HFFc6 (cell line): ENCODE data around the gene OOSP4A. TPM values are rescaled to one million over a fixed set of nuclear protein-coding genes. Genes with fewer than 3 reads are reported as not detected.

Source experiments
- DNase-seq: peaks from one replicate; pipeline ENCODE4 v3.0.0-alpha.2; 2018
- H3K27ac Mint-ChIP-seq: 2 replicates; pipeline ENCODE4 v1.8.0; 2020; ENCODE audit warnings: mild to moderate bottlenecking, mixed read lengths
- H3K27me3 Mint-ChIP-seq: 2 replicates; pipeline ENCODE4 v1.8.0; 2021; ENCODE audit warnings: mild to moderate bottlenecking, moderate library complexity, mixed read lengths; ENCODE audit not compliant: insufficient read depth
- H3K36me3 Mint-ChIP-seq: 2 replicates; pipeline ENCODE4 v1.8.0; 2021; ENCODE audit warnings: low read depth, mixed read lengths
- H3K4me1 Mint-ChIP-seq: 2 replicates; pipeline ENCODE4 v1.8.0; 2020; ENCODE audit warnings: low read depth, mixed read lengths
- H3K4me3 Mint-ChIP-seq: 2 replicates; pipeline ENCODE4 v1.8.0; 2020; ENCODE audit warnings: mild to moderate bottlenecking, moderate library complexity, mixed read lengths
- H3K9me3 Mint-ChIP-seq: 2 replicates; pipeline ENCODE4 v1.8.0; 2020; ENCODE audit warnings: mild to moderate bottlenecking, mixed read lengths
- total RNA-seq, 6 experiments: library from RNA; stranded (reverse); fragmentation: NEBNext Ultra II Directional; extraction: Animal tissue kit (Norgen Biotek cat#: 25700); gene quantifications; 2 replicates in 1 of 6; 3 replicates in 5 of 6; pipeline ENCODE4 v1.2.3, GENCODE V29; 2021
- TF ChIP-seq, protein P1 (sequence below): fragments of 200-600 bp; sonication (generic); IDR thresholded peaks from 2 replicates; pipeline ENCODE4 v1.5.0; 2021; ENCODE audit warnings: antibody characterized with exemption, mild to moderate bottlenecking

The OOSP4A gene
- total RNA-seq, 6 experiments from 2014 or later, result not detected

DNA sequence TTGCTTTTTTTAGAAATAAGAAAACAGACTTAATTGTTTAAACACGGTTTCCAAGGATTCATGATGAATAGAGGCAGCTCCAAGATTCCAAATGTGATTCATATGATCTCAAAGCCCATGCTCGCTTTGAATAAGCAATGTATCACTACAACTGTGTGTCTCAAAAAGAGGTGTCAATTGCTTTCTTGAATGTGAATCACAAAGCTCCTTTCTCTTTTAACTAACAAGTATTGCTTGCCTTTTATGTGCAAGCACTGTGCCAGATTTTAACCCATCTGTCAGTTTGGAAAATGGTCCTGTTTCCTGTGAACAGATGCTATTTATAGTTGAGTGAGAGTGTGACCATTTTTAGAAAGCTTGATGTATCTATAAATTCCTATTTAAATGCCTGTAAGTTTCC, 19.1 kb upstream of the OOSP4A start:
- Mint-ChIP-seq H3K4me3 (no peak overlapping the region), H3K27ac (no peak overlapping the region), H3K4me1 (no peaks in the 10 kb centered on the region), H3K9me3 (no peaks in the 10 kb centered on the region; the same call in 1 of the 2 replicates), H3K27me3 (no peaks in the 10 kb centered on the region; the same call in 1 of the 2 replicates), H3K36me3 (no peaks in the 10 kb centered on the region)
- TF ChIP-seq, protein P1, sequence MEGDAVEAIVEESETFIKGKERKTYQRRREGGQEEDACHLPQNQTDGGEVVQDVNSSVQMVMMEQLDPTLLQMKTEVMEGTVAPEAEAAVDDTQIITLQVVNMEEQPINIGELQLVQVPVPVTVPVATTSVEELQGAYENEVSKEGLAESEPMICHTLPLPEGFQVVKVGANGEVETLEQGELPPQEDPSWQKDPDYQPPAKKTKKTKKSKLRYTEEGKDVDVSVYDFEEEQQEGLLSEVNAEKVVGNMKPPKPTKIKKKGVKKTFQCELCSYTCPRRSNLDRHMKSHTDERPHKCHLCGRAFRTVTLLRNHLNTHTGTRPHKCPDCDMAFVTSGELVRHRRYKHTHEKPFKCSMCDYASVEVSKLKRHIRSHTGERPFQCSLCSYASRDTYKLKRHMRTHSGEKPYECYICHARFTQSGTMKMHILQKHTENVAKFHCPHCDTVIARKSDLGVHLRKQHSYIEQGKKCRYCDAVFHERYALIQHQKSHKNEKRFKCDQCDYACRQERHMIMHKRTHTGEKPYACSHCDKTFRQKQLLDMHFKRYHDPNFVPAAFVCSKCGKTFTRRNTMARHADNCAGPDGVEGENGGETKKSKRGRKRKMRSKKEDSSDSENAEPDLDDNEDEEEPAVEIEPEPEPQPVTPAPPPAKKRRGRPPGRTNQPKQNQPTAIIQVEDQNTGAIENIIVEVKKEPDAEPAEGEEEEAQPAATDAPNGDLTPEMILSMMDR, result no peak
- DNase-seq, result no peak

GRCh38 chr11:59953463-59954218, 10.2 kb upstream of the OOSP4A start:
- DNase-seq, result no peak
- H3K4me1 Mint-ChIP-seq, result no peaks in the 10 kb centered on the region; the same call in 1 of the 2 replicates
- H3K27me3 Mint-ChIP-seq, result no peaks in the 10 kb centered on the region
- H3K27ac Mint-ChIP-seq, result no peak overlapping the region
- peaks cover 14% of the 10 kb centered on the region; the same call in 1 of the 2 replicates for H3K9me3 Mint-ChIP-seq
- no peak overlapping the region for H3K4me3 Mint-ChIP-seq
- no peaks in the 10 kb centered on the region for H3K36me3 Mint-ChIP-seq
- TF ChIP-seq, protein P1, result no peak

DNA sequence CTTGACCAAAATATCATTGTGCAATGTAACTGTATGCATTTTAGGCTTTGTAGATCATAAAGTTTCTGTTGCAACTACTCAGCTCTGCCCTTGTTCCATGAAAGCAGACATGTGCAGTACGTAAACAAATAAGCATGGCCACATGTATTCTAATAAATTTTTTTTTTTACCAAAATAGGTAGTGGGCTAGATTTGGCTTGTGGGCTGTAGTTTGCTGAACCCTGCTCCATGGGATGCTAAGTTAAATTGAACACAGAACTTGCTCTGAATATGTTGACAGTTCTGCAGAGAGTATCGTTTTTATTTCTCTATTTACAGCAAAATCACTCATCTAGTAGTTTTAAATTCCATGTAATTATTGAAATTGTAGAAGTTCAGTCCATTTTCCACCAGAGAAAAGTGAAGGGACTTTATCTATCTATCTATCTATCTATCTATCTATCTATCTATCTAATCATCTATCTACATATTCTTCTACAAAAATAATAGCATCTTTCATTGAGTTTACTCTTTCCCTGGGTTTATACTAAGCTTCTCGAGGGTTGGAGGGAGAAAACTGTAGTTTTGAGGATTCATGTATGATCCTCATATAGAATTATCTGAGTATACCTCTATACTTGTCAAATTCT, 9.5 kb upstream of the OOSP4A start:
- TF ChIP-seq, protein P1, result no peak
- Mint-ChIP-seq H3K27ac (no peak overlapping the region), H3K36me3 (no peaks in the 10 kb centered on the region), H3K27me3 (no peaks in the 10 kb centered on the region), H3K4me1 (no peaks in the 10 kb centered on the region; the same call in 1 of the 2 replicates), H3K9me3 (peaks cover 14% of the 10 kb centered on the region; the same call in 1 of the 2 replicates), H3K4me3 (no peak overlapping the region)
- no peak for DNase-seq

DNA sequence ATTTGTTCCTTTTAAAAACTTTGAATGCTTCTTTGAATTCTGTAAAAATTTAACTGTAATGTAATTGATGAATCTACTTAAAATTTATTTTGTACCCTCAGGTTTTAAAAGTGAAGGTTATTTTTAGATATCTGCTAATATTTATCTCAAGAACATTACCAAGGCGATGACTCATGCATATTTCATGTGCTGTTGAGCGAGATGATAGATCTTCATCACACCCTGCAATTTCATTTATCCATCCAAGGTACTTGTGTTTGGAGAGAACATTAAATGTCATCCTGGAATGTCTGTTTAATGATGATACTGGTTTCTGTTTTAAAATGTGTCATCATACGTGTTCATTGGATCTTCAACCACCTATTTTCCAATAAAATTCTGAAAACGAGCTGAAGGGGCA, 6.7 kb upstream of the OOSP4A start:
- Mint-ChIP-seq H3K36me3 (no peaks in the 10 kb centered on the region), H3K27ac (no peak overlapping the region), H3K4me1 (no peaks in the 10 kb centered on the region; the same call in 1 of the 2 replicates), H3K4me3 (no peak overlapping the region), H3K9me3 (no peaks in the 10 kb centered on the region), H3K27me3 (no peaks in the 10 kb centered on the region)
- TF ChIP-seq, protein P1, result no peak
- DNase-seq, result no peak

DNA sequence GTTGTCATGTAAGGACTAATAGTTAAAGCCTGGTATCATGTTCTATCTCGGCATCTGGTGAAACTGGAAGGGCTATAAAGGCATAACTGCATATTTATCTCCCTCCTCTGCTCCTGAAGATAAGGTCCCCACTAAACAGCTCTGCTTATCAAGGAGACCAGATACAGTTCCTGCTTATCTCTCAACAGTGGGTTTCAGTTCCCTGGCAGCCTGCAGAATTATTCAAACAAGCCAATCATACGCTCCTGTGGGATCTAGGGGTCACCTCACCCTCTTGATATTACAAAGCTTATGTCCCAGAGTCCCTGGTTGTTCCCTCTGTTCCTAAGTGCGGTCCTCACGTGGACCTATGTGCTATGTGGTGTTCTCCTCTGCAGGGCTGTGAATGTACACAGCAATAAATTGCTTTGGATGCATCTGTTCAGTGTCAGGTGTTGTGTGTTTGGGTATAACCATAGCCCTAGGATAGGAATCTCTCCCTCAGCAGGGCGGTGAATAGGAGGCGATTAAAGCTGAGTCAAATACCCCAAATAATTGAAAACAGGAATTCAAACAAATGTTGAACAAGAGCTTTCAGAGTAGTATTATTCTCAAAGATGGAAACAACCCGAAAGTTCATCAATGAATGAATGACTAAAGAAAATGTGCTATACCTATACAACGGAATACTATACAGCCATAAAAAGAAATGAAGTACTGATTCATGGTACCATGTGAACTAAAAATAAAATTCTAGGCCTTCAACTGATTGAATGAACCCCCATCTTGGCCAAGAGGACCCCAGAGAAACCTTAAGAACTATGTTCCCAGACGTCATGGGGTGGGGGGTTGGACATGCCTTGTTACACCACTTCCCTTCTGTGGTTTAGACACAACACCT, 3.1 kb upstream of the OOSP4A start:
- Mint-ChIP-seq H3K27ac (no peak overlapping the region), H3K4me1 (no peaks in the 10 kb centered on the region; the same call in 1 of the 2 replicates), H3K27me3 (no peaks in the 10 kb centered on the region), H3K36me3 (no peaks in the 10 kb centered on the region), H3K9me3 (peaks cover 5% of the 10 kb centered on the region; the same call in 1 of the 2 replicates), H3K4me3 (no peak overlapping the region)
- TF ChIP-seq, protein P1, result no peak
- no peak for DNase-seq
